Suprapubic skin (tissue), 3 donors: Measurements from ENCODE around the gene SLAMF1.

ENCODE experiments used
- CTCF ChIP-seq, 2 donors: fragments of 200-600 bp in 1 of 2; fragments of 450-650 bp in 1 of 2; sonication (generic) in 1 of 2; IDR thresholded peaks; one replicate each; pipeline ENCODE4 v1.5.1; 2016 to 2019; ENCODE audit warnings: antibody characterized with exemption in 2 of 2, mild to moderate bottlenecking in 1 of 2, moderate library complexity in 1 of 2
- POLR2A ChIP-seq, 2 donors: fragments of 450-650 bp; IDR thresholded peaks; one replicate each; pipeline ENCODE4 v1.6.1; 2017; ENCODE audit warnings: antibody characterized with exemption in 2 of 2, mild to moderate bottlenecking in 2 of 2, moderate library complexity in 2 of 2

- TF ChIP-seq CTCF (IDR thresholded peaks at IDR 0.05) (no peak), POLR2A (IDR thresholded peaks at IDR 0.05) (no peak)
These were observed 28.0 kb downstream of the SLAMF1 start for GRCh38 chr1:160618763-160619274.
